ENCODE measurements around the gene SLC39A3.

Gene SLC39A3

GRCh38 chr19:2768365-2769132, 28.7 kb upstream of the SLC39A3 start:
- no peak for DNase-seq

GRCh38 chr19:2767688-2768087, 27.9 kb upstream of the SLC39A3 start:
- no peak for DNase-seq

GRCh38 chr19:2766594-2767372, 27.0 kb upstream of the SLC39A3 start:
- no peak for DNase-seq

- no peak for DNase-seq
These were observed 25.6 kb upstream of the SLC39A3 start for GRCh38 chr19:2765376-2765775.

- DNase-seq = no peak
These were observed 25.1 kb upstream of the SLC39A3 start for GRCh38 chr19:2764945-2765344.

- DNase-seq = no peak
These were observed 23.9 kb upstream of the SLC39A3 start for GRCh38 chr19:2763687-2764086.

- DNase-seq = no peak
These were observed 23.1 kb upstream of the SLC39A3 start for GRCh38 chr19:2762783-2763496.

- no peak for DNase-seq
These were observed 22.3 kb upstream of the SLC39A3 start for GRCh38 chr19:2761876-2762782.

GRCh38 chr19:2761309-2761677, 21.5 kb upstream of the SLC39A3 start:
- no peak for DNase-seq

GRCh38 chr19:2759965-2760364, 20.1 kb upstream of the SLC39A3 start:
- no peak for DNase-seq

- DNase-seq = no peak
These were observed 19.5 kb upstream of the SLC39A3 start for GRCh38 chr19:2759362-2759761.

- DNase-seq = no peak
These were observed 18.9 kb upstream of the SLC39A3 start for GRCh38 chr19:2758601-2759313.

GRCh38 chr19:2756921-2757881, 17.4 kb upstream of the SLC39A3 start:
- DNase-seq = no peak

- no peak for DNase-seq
These were observed 16.7 kb upstream of the SLC39A3 start for GRCh38 chr19:2756477-2756876.

- no peak for DNase-seq
These were observed 16.0 kb upstream of the SLC39A3 start for GRCh38 chr19:2755811-2756210.

GRCh38 chr19:2755448-2755705, 15.6 kb upstream of the SLC39A3 start:
- DNase-seq = no peak

GRCh38 chr19:2754659-2755447, 15.0 kb upstream of the SLC39A3 start:
- DNase-seq = no peak

GRCh38 chr19:2751438-2751830, 11.6 kb upstream of the SLC39A3 start:
- no peak for DNase-seq

- peak; percentile 25 for DNase-seq
These were observed 11.1 kb upstream of the SLC39A3 start for GRCh38 chr19:2750808-2751437.

GRCh38 chr19:2747349-2747748, 7.5 kb upstream of the SLC39A3 start:
- no peak for DNase-seq

Measured in GF-D8 (cell line).